WTC11 (cell line): ENCODE results near the gene MTM1. TPM values are rescaled to one million over a fixed set of nuclear protein-coding genes. Genes with fewer than 3 reads are reported as not detected.

Experiments used
- ATAC-seq: fragments of 200-7000 bp; cut with Tn5 transposase; 2 replicates; pipeline ENCODE4 v1.10.0; 2021; ENCODE audit warnings: mild to moderate bottlenecking, moderate library complexity
- CTCF ChIA-PET: fragments of 300-600 bp; sonication (Branson Sonifier 250); formaldehyde crosslinking; loops from one replicate; lab custom pipeline; 2021; ENCODE audit warnings: antibody characterized with exemption; lab: Charles Lee
- POLR2A ChIA-PET: fragments of 350-600 bp; sonication (Branson Sonifier 250); formaldehyde crosslinking; loops from one replicate; lab custom pipeline; 2021; ENCODE audit warnings: antibody characterized with exemption; lab: Charles Lee
- DNase-seq: peaks from one replicate; pipeline ENCODE4 v3.0.0; 2021; ENCODE audit warnings: low spot score
- H3K27ac Mint-ChIP-seq: 2 replicates; pipeline ENCODE4 v1.8.0; 2021; ENCODE audit warnings: mixed read lengths
- H3K27me3 Mint-ChIP-seq: 2 replicates; pipeline ENCODE4 v1.8.0; 2021; ENCODE audit warnings: low read depth, mild to moderate bottlenecking, moderate library complexity, mixed read lengths
- H3K36me3 Mint-ChIP-seq: 2 replicates; pipeline ENCODE4 v1.8.0; 2021; ENCODE audit warnings: mixed read lengths
- H3K4me1 Mint-ChIP-seq: 2 replicates; pipeline ENCODE4 v1.8.0; 2022; ENCODE audit warnings: mixed read lengths
- H3K4me3 Mint-ChIP-seq: 2 replicates; pipeline ENCODE4 v1.8.0; 2021; ENCODE audit warnings: mild to moderate bottlenecking, moderate library complexity, mixed read lengths
- H3K9me3 Mint-ChIP-seq: 2 replicates; pipeline ENCODE4 v1.8.0; 2021; ENCODE audit warnings: mixed read lengths
- ATF1 ChIP-seq: sonication (generic); formaldehyde crosslinking; IDR thresholded peaks from 2 replicates; pipeline ENCODE4 v1.8.1; 2023; ENCODE audit warnings: mild to moderate bottlenecking, moderate library complexity, missing genetic modification reagents
- CBFB ChIP-seq: sonication (generic); formaldehyde crosslinking; IDR thresholded peaks from 2 replicates; pipeline ENCODE4 v1.8.1; 2022; ENCODE audit warnings: mild to moderate bottlenecking, low read depth, missing genetic modification reagents
- HMGA2 ChIP-seq: fragments of 250-450 bp; sonication (Bioruptor Pico); IDR thresholded peaks from 2 replicates; pipeline ENCODE4 v1.4.0; 2021; ENCODE audit warnings: mild to moderate bottlenecking, moderate library complexity
- JAZF1 ChIP-seq: fragments of 250-450 bp; sonication (Bioruptor Pico); IDR thresholded peaks from 2 replicates; pipeline ENCODE4 v1.9.0; 2021; ENCODE audit warnings: moderate library complexity, mild to moderate bottlenecking, inconsistent platforms
- JUN ChIP-seq: sonication (generic); formaldehyde crosslinking; IDR thresholded peaks from 2 replicates; pipeline ENCODE4 v1.8.0; 2023; ENCODE audit warnings: mild to moderate bottlenecking, missing genetic modification reagents
- NFE2L1 ChIP-seq: sonication (generic); formaldehyde crosslinking; IDR thresholded peaks from 2 replicates; pipeline ENCODE4 v1.8.1; 2023; ENCODE audit warnings: missing genetic modification reagents
- NR1H2 ChIP-seq: sonication (generic); formaldehyde crosslinking; IDR thresholded peaks from 2 replicates; pipeline ENCODE4 v1.9.0; 2021; ENCODE audit warnings: mild to moderate bottlenecking, moderate library complexity, missing genetic modification reagents
- NR2C2 ChIP-seq: sonication (generic); formaldehyde crosslinking; IDR thresholded peaks from 2 replicates; pipeline ENCODE4 v1.8.0; 2022; ENCODE audit warnings: mild to moderate bottlenecking, missing genetic modification reagents
- SOX15 ChIP-seq: fragments of 250-450 bp; sonication (Bioruptor Pico); IDR thresholded peaks from 2 replicates; pipeline ENCODE4 v1.9.0; 2021; ENCODE audit warnings: mild to moderate bottlenecking
- ZBTB21 ChIP-seq: sonication (generic); formaldehyde crosslinking; IDR thresholded peaks from 2 replicates; pipeline ENCODE4 v1.8.1; 2023; ENCODE audit warnings: mild to moderate bottlenecking, missing genetic modification reagents, borderline replicate concordance
- ZNF121 ChIP-seq: sonication (generic); formaldehyde crosslinking; IDR thresholded peaks from 2 replicates; pipeline ENCODE4 v1.8.0; 2023; ENCODE audit warnings: missing genetic modification reagents
- ZNF396 ChIP-seq: fragments of 250-450 bp; sonication (Bioruptor Pico); IDR thresholded peaks from 2 replicates; pipeline ENCODE4 v1.8.0; 2021; ENCODE audit warnings: mild to moderate bottlenecking, moderate library complexity, borderline replicate concordance
- ZNF416 ChIP-seq: fragments of 250-450 bp; sonication (Bioruptor Pico); IDR thresholded peaks from 2 replicates; pipeline ENCODE4 v1.9.0; 2021; ENCODE audit warnings: mild to moderate bottlenecking, inconsistent platforms
- ZNF423 ChIP-seq: fragments of 250-450 bp; sonication (Bioruptor Pico); IDR thresholded peaks from 2 replicates; pipeline ENCODE4 v2.1.2; 2022; ENCODE audit warnings: mild to moderate bottlenecking, moderate library complexity
- total RNA-seq: library from RNA; stranded (reverse); gene quantifications from 3 replicates; pipeline ENCODE4 v1.2.3, GENCODE V29; 2021
- TF ChIP-seq, protein P1 (sequence below): sonication (generic); formaldehyde crosslinking; IDR thresholded peaks from 2 replicates; pipeline ENCODE4 v1.8.0; 2023; ENCODE audit warnings: missing genetic modification reagents
- TF ChIP-seq, protein P2 (sequence below): fragments of 200-600 bp; IDR thresholded peaks from 2 replicates; pipeline ENCODE4 v1.8.0; 2022; ENCODE audit warnings: antibody characterized with exemption
- TF ChIP-seq, protein P3 (sequence below): sonication (generic); formaldehyde crosslinking; conservative IDR thresholded peaks from 2 replicates; pipeline ENCODE4 v1.8.1; 2022; ENCODE audit warnings: mild to moderate bottlenecking, missing genetic modification reagents
- TF ChIP-seq, protein P4 (sequence below): sonication (generic); formaldehyde crosslinking; IDR thresholded peaks from 2 replicates; pipeline ENCODE4 v1.8.1; 2023; ENCODE audit warnings: mild to moderate bottlenecking, missing genetic modification reagents
- TF ChIP-seq, protein P5 (sequence below): sonication (generic); formaldehyde crosslinking; IDR thresholded peaks from 2 replicates; pipeline ENCODE4 v1.8.1; 2023; ENCODE audit warnings: mild to moderate bottlenecking, moderate library complexity, missing genetic modification reagents
- TF ChIP-seq, protein P6 (sequence below): fragments of 250-450 bp; sonication (Bioruptor Pico); IDR thresholded peaks from 2 replicates; pipeline ENCODE4 v1.9.0; 2021; ENCODE audit warnings: mild to moderate bottlenecking, borderline replicate concordance

Gene MTM1
- total RNA-seq, 1 experiment from 2014 or later, result 10.4 TPM

DNA sequence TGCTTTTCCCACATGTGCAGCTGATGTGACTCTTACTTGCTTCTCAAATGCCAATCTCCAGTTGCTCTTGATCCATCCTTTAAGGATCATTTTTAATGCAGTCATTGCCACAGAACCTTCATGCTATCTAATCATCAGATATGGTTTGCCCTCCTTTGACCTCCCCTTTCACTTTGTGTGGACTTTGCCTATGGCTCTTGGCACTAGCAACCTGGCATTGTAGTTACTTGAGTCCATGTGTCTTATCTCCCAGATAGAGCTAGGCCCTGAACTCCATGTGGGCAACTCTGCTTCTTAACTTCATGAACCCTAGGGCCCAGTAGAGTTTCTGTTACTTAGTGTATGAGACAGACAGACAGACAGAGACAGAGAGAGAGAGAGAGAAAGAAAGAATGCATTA, 41.6 kb downstream of the MTM1 start (continued):
- TF ChIP-seq ZNF396 (no peak), NR1H2 (CRISPR knock-in tag) (no peak), ZNF121 (CRISPR knock-in tag) (no peak), NFE2L1 (CRISPR knock-in tag) (no peak), ZBTB21 (CRISPR knock-in tag) (no peak)
- TF ChIP-seq, protein P1, sequence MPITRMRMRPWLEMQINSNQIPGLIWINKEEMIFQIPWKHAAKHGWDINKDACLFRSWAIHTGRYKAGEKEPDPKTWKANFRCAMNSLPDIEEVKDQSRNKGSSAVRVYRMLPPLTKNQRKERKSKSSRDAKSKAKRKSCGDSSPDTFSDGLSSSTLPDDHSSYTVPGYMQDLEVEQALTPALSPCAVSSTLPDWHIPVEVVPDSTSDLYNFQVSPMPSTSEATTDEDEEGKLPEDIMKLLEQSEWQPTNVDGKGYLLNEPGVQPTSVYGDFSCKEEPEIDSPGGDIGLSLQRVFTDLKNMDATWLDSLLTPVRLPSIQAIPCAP (CRISPR knock-in tag), result no peak
- TF ChIP-seq, protein P2, sequence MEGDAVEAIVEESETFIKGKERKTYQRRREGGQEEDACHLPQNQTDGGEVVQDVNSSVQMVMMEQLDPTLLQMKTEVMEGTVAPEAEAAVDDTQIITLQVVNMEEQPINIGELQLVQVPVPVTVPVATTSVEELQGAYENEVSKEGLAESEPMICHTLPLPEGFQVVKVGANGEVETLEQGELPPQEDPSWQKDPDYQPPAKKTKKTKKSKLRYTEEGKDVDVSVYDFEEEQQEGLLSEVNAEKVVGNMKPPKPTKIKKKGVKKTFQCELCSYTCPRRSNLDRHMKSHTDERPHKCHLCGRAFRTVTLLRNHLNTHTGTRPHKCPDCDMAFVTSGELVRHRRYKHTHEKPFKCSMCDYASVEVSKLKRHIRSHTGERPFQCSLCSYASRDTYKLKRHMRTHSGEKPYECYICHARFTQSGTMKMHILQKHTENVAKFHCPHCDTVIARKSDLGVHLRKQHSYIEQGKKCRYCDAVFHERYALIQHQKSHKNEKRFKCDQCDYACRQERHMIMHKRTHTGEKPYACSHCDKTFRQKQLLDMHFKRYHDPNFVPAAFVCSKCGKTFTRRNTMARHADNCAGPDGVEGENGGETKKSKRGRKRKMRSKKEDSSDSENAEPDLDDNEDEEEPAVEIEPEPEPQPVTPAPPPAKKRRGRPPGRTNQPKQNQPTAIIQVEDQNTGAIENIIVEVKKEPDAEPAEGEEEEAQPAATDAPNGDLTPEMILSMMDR, result no peak

DNA sequence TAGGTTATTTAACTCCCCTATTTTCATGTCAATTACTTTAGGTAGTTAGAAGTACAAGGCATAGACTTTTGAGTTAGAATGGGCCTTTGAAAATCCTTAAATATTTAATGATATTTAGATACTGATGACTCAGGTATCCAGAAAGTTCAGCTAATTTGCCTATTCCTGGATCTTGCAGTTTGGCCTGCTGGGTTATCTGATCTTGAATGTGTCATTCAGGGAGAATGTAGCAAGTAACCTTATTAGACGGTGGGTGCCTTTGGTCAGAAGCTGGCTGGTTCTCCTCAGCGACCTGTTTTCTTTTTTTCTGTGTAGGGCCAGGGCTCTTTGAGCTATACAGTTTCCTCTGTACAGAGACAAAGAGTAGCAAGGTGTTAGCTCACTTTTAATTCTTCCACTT, 42.0 kb downstream of the MTM1 start:
- Mint-ChIP-seq H3K4me3 (no peak overlapping the region), H3K4me1 (peaks cover 1% of the 10 kb centered on the region; the same call in 1 of the 2 replicates), H3K9me3 (no peaks in the 10 kb centered on the region), H3K27ac (no peak overlapping the region), H3K27me3 (no peaks in the 10 kb centered on the region), H3K36me3 (no peaks in the 10 kb centered on the region; the same call in 1 of the 2 replicates)
- ChIA-PET CTCF (no interaction called here), POLR2A (no interaction called here)
- TF ChIP-seq, protein P1 (CRISPR knock-in tag), result no peak
- no peak for TF ChIP-seq ZNF416 (CRISPR knock-in tag)
- TF ChIP-seq ATF1 (CRISPR knock-in tag), result no peak
- TF ChIP-seq JAZF1 (CRISPR knock-in tag), result no peak
- TF ChIP-seq, protein P3, sequence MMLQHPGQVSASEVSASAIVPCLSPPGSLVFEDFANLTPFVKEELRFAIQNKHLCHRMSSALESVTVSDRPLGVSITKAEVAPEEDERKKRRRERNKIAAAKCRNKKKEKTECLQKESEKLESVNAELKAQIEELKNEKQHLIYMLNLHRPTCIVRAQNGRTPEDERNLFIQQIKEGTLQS (CRISPR knock-in tag), result no peak
- TF ChIP-seq ZNF396, result no peak
- no peak for TF ChIP-seq ZNF121 (CRISPR knock-in tag)
- TF ChIP-seq, protein P4, sequence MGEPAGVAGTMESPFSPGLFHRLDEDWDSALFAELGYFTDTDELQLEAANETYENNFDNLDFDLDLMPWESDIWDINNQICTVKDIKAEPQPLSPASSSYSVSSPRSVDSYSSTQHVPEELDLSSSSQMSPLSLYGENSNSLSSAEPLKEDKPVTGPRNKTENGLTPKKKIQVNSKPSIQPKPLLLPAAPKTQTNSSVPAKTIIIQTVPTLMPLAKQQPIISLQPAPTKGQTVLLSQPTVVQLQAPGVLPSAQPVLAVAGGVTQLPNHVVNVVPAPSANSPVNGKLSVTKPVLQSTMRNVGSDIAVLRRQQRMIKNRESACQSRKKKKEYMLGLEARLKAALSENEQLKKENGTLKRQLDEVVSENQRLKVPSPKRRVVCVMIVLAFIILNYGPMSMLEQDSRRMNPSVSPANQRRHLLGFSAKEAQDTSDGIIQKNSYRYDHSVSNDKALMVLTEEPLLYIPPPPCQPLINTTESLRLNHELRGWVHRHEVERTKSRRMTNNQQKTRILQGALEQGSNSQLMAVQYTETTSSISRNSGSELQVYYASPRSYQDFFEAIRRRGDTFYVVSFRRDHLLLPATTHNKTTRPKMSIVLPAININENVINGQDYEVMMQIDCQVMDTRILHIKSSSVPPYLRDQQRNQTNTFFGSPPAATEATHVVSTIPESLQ, result no peak
- no peak for TF ChIP-seq ZNF423 (CRISPR knock-in tag)
- TF ChIP-seq SOX15 (CRISPR knock-in tag), result no peak
- TF ChIP-seq JUN, result no peak
- TF ChIP-seq, protein P5, sequence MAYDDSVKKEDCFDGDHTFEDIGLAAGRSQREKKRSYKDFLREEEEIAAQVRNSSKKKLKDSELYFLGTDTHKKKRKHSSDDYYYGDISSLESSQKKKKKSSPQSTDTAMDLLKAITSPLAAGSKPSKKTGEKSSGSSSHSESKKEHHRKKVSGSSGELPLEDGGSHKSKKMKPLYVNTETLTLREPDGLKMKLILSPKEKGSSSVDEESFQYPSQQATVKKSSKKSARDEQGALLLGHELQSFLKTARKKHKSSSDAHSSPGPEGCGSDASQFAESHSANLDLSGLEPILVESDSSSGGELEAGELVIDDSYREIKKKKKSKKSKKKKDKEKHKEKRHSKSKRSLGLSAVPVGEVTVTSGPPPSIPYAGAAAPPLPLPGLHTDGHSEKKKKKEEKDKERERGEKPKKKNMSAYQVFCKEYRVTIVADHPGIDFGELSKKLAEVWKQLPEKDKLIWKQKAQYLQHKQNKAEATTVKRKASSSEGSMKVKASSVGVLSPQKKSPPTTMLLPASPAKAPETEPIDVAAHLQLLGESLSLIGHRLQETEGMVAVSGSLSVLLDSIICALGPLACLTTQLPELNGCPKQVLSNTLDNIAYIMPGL (CRISPR knock-in tag), result no peak
- TF ChIP-seq CBFB (CRISPR knock-in tag), result no peak
- TF ChIP-seq HMGA2 (CRISPR knock-in tag), result no peak
- TF ChIP-seq, protein P6, sequence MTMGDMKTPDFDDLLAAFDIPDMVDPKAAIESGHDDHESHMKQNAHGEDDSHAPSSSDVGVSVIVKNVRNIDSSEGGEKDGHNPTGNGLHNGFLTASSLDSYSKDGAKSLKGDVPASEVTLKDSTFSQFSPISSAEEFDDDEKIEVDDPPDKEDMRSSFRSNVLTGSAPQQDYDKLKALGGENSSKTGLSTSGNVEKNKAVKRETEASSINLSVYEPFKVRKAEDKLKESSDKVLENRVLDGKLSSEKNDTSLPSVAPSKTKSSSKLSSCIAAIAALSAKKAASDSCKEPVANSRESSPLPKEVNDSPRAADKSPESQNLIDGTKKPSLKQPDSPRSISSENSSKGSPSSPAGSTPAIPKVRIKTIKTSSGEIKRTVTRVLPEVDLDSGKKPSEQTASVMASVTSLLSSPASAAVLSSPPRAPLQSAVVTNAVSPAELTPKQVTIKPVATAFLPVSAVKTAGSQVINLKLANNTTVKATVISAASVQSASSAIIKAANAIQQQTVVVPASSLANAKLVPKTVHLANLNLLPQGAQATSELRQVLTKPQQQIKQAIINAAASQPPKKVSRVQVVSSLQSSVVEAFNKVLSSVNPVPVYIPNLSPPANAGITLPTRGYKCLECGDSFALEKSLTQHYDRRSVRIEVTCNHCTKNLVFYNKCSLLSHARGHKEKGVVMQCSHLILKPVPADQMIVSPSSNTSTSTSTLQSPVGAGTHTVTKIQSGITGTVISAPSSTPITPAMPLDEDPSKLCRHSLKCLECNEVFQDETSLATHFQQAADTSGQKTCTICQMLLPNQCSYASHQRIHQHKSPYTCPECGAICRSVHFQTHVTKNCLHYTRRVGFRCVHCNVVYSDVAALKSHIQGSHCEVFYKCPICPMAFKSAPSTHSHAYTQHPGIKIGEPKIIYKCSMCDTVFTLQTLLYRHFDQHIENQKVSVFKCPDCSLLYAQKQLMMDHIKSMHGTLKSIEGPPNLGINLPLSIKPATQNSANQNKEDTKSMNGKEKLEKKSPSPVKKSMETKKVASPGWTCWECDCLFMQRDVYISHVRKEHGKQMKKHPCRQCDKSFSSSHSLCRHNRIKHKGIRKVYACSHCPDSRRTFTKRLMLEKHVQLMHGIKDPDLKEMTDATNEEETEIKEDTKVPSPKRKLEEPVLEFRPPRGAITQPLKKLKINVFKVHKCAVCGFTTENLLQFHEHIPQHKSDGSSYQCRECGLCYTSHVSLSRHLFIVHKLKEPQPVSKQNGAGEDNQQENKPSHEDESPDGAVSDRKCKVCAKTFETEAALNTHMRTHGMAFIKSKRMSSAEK (CRISPR knock-in tag), result no peak
- TF ChIP-seq NR2C2 (CRISPR knock-in tag), result no peak
- ATAC-seq (no peak), DNase-seq (no peak)
